OCI-LY1 (cell line): Measurements from ENCODE around the gene C3orf22.

Source experiments
- EZH2 ChIP-seq: fragments of 200-600 bp; sonication (generic), shearing (Covaris generic); IDR thresholded peaks from 2 replicates; pipeline ENCODE4 v1.8.0; 2017; ENCODE audit warnings: borderline replicate concordance, mixed run types, mild to moderate bottlenecking, antibody characterized with exemption, low read length, moderate library complexity, mixed read lengths
- TF ChIP-seq, protein P1 (sequence below): fragments of 200-600 bp; sonication (generic), shearing (Covaris generic); IDR thresholded peaks from 2 replicates; pipeline ENCODE4 v1.5.1; 2017; ENCODE audit warnings: mild to moderate bottlenecking, antibody characterized with exemption, low read length, moderate library complexity, mixed read lengths

- TF ChIP-seq, protein P1, sequence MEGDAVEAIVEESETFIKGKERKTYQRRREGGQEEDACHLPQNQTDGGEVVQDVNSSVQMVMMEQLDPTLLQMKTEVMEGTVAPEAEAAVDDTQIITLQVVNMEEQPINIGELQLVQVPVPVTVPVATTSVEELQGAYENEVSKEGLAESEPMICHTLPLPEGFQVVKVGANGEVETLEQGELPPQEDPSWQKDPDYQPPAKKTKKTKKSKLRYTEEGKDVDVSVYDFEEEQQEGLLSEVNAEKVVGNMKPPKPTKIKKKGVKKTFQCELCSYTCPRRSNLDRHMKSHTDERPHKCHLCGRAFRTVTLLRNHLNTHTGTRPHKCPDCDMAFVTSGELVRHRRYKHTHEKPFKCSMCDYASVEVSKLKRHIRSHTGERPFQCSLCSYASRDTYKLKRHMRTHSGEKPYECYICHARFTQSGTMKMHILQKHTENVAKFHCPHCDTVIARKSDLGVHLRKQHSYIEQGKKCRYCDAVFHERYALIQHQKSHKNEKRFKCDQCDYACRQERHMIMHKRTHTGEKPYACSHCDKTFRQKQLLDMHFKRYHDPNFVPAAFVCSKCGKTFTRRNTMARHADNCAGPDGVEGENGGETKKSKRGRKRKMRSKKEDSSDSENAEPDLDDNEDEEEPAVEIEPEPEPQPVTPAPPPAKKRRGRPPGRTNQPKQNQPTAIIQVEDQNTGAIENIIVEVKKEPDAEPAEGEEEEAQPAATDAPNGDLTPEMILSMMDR: no peak
- TF ChIP-seq EZH2: no peak
Measured at GRCh38 chr3:126569390-126569975, 10.8 kb upstream of the C3orf22 start.
